GM21390 (cell line): Measurements from ENCODE around the gene YWHAQ.

Experiments used
- ATAC-seq: cut with Tn5 transposase; IDR thresholded peaks from one replicate; pipeline ENCODE4 v1.9.1; 2021; ENCODE audit not compliant: unreplicated experiment

Gene YWHAQ

DNA sequence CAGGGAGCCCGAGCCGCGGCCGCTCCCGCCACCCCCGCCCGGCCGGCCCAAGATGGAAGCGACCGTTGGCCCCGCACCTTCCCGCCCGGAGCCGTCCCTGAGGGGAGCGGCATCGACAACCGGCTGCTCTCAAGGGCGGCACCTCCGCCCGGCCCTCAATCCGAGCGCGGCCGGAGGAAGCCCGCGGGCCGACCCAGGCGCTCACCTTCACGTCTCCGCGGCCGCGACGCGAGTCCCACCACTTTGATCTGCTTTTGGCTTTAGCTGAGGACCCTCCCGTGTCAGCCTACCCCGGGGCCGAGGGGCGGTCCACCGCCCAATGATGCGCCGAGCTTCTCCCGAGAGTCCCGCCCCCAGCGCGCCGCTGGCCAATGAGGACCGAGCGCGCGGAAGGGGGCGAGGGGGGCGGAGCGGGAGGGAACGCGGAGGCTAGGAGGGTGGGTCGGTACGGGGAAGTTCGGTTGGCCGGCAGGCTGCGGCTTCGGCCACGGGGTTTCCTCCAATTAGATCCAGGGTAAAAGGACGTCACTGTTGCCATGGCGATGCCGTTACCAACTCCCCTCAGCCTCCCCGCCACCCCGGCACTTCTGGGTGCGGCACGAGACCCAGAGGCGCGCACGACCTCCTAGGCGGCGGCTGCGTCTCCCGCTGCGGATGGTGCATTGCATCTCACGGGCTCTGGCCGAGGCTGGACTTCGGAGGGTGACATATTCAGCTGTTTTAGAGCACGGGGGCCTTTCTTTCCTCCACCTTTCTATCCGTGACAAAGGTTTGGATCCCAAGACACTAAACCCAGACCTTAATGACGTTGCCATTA is at the start of gene YWHAQ:
Gene YWHAQ, minus strand, starts transcription at position 262 of the 817 bp plus-strand sequence. CDS start 545 bp downstream, outside the sequence.
- ATAC-seq: peak; percentile 91

DNA sequence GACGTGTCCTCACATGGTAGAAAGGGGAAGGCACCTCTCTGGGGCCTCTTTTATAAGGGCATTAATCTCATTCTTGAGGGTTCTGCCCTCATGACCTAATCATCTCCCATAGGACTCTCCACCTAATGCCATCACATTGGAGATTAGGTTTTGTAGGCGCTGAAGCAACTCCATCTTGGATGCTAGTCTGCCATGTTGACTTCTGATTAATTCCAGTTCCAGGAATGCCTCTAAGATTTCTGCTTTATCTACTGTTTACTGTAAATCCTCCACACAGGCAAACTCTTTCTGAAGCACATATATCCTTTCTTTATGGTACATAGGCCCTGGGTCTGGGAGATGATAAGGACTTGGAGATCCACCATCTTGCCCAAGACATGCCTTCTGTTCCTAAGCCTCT is 49.3 kb upstream of the YWHAQ start:
- no peak for ATAC-seq

DNA sequence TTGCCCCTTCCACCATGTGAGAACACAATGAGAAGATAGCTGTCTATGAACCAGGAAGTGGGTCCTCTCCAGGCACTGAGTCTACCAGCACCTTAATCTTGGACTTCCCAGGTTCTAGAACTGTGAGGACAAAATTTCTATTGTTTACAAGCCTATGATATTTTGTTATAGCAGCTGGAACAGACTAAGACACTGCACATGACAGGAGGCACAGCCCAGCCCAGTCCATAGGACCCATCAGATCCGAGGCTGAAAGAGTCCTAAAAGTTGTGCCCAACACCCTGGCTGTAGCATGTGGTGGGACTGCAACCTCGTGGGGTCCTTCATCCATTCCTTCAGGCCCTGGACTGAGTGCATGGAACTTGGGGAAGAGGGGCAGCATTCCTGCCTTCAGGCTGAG is 48.4 kb upstream of the YWHAQ start:
- ATAC-seq: no peak

DNA sequence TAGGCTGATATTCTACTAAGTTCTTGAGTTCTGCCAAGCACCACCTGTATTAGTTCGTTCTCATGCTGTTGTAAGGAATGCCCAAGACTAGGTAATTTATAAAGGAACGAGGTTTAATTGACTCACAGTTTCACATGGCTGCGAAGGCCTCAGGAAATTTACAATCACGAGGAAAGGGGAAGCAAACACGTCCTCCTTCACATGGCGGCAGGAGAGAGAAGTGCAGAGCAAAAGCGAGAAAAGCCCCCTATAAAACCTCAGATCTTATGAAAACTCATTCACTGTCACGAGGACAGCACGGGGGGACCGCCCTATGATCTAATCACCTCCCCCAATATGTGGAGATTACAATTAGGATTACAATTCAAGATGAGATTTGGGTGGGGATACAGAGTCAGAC is 47.7 kb upstream of the YWHAQ start:
- no peak for ATAC-seq

DNA sequence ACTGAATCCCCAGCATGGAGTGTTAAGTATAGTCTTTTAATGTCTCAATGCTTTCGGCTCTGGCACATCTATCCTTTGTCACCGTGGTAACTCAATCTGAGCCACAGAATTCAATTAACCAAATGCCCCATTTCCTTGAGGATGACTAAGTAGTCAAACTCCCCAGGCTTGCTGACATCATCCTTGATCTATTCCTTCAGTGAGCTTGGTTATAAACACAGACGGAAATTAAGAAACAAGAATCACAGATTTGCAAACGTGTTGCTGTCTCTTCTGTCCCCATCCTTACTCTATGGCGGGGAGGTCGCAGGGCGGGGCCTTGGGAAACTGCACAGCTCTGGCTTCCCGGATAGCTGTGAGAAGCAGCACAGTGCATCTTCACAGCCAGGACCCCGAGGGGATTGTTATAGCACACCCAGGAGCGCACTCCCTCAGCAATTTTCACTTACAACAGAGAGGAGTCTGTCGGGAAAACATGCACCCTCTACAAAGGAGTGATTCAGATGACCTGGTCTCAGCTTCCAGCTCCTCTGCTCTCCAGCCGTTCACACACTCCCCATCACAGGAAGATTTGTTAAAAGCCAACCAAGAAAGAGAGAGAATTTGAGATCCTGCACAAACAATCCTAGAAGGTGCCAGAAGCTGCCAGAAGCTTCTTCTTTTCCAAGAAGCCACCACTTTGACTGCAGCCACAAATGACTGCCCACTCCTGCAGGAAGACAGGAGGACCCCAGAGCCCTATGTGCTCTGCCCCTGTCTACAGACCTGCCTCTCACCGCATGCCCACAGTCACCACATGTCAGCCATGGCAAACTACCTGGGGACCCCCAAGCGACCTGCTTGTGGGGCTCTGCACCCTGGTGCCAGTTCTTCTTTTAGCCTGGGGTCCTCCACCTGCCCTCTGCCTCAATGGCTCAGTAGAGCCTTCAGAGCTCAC is 44.9 kb upstream of the YWHAQ start:
- ATAC-seq: no peak

DNA sequence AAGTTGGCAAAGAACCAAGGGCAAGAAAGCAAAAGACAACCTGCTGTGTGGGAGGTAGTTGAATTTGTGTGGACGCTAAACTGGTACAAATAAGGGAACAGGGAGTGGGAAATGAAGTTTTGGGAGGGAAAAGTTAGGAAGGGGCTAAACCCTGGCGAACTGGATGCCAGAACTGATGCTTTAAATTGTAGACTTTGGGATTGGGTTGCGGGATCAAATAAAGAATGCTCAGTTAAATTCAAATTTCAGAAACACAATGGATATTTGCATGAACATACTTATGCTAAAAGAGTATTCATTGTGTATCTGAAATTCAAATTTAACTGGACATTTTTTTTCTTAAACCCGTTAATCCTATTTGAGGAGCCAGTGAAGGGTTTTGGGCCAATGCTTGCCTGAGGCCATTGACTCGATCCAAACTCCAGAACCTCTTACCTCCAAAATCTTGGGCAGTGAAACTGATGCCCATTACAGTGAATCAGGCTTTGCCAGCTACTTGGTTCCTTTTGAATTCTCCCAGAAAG is 44.2 kb upstream of the YWHAQ start:
- ATAC-seq: no peak

DNA sequence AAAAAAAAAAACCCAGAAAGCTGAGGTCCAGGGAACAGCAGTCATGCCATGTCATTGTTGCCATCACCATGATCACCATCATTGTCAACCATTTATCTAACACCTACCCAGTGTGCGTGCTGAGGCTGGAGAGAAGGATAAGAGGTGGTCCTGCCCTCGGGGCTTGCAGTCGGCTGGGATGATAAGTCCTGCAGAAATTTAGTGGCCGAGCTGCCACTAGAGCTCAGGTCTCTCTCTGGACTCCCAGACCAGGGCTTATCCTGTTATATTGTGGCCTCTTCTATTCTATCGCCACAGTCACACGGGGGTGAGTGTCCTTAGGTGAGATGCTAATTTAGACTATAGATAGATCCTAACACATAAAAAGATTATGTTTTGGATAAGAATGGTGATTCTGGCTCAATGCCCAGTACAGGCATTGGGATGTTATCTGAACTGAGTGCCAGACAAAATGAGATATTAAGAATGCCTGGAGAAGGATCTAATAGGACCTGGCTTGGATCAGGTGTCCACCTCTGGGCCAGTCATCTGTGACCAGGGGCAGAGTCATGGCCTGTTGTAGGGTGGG is 43.2 kb upstream of the YWHAQ start:
- ATAC-seq: no peak

DNA sequence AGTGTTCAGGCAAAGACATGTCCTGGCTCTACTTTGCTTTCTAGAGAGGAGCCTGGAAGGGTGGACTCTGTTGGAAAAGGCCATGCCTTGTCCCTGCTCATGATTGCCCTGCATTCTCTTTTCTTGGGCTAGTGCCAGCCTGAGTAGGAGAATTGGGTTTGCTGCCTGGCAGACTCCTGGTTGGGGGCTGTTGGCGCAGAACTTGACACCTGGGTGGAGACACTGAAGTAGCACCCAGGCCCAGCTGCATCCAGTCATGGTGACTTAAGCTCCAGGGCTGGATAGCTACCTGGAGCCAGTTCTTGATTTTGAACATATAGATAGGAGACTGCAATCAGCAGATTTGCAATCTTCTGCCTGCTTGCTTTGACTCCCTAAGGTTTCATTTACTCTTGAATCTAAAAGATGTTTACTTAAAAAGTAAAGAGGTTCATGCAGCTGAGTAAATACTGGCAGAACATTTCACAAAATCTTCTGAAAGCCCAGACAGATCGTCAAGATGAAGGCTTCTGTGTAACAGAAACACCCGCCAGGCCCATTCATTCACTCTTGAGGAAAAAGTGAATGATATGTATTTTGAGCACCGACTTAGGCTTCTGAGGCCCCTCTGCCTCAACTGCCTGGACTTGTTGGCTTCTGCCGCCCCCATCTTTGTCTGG is 38.0 kb upstream of the YWHAQ start:
- ATAC-seq: no peak

DNA sequence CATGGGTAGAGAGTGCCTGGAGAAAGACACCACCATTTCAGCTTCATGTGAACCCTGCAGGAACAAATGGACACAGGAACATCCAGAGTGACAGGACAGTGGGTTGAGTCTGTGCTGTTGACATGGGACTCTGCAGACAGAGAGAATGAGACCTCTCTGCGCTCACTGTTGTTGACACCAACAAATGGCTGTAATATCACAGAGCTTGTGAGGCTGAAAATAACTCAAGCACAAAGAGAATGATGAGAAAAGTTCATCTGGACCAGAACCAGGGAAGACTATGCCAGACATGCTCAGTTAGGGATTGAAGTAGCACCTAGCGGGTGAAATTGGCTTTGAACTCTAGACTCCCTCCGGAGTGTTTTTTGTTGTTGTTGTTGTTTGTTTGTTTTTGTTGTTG is 37.0 kb upstream of the YWHAQ start:
- ATAC-seq: no peak

DNA sequence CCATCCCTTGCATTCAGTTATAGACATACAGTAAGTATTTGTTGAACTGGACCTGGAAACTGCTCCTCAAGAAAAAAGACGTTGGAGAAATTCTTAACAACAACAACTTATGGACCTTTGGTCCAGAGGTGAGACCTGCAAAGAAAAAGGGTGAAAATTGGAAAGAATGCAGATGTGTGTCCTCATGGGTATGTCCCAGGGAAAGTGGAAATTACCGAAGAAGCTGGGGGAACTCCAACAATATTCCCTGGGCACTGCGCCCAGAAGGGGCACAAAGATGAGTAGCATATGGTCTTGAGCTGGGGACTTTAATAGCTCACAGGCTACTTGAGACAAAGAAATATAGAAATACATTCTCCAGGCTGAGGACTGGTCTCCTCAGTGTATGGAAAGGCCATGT is 35.5 kb upstream of the YWHAQ start:
- ATAC-seq: no peak

DNA sequence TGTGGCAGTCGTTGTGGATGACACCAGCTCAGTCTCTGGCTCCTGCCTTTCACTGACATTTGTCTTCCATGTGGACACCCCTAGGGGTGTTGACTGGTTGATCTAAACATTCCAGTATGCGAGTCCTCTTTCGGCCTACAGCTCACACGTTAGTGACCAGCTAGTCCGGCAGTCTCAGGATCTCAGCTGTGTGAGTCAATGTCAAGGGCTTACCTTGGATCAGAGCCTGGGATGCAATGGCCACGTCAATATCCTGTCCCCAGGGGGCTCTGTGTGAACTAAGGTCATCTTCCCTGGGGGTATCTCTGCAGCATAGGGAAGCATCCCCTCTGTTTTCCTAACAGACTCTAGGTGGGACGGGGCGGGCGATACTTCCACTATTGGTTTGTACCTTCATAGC is 35.1 kb upstream of the YWHAQ start:
- ATAC-seq: no peak

DNA sequence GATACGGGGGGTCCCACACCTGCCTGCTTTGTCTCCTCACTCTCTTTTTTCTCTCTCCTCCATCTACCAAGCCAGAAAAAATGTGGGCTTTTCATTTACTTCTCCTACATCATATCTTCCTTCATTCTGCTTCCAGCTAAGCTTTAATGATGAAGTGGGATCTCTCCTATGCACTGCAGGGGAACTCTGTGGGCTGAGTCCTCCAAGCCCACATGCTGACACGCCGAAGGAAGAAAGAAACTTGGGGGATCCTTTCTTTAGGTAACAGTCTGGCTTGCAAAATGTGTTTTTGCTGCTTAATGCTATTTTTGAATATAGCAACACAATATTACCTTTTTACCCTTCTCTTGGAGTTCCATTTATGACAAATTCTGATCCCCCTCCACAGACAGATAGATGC is 33.6 kb upstream of the YWHAQ start:
- no peak for ATAC-seq

DNA sequence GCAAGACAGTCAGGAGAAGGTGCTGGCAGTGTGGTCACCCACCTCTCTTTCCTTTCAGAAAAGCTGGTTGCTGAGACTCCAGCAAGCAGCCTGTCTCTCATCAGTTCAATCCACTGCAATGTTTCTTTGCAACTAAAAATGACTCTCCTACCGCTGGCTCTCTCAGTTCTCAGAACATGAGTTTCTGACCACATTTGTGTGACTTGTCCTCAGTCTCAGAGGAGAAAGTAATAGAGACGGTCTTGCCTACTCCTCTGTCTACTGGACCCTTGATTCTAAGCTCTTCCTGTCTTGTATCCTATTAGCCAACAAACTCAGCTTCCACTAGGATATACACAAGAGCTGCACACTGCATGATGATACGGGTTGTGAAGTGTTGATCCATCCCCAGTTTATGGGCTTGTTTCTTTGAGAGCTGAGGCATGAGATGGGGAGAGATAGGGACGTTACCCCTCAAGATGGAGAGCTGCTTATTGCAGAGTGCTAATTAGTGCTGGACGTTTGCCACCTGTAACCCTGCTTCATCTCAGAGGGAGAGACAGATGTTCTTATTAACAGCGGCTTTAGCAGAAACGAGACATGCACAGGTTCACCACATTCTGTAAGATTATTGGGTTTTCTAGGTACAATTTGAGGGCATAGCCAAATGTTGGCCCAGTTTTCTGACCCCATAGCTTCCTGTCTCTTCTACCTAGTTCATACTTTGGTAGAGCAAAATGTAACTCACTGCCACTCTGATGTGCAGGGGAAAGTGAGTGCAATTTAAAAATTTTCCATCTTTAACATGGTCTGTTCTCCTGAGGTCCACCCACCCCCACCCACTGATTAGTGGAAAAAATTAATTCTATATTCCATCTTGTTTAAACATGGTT is 32.4 kb upstream of the YWHAQ start:
- ATAC-seq: peak; percentile 78

DNA sequence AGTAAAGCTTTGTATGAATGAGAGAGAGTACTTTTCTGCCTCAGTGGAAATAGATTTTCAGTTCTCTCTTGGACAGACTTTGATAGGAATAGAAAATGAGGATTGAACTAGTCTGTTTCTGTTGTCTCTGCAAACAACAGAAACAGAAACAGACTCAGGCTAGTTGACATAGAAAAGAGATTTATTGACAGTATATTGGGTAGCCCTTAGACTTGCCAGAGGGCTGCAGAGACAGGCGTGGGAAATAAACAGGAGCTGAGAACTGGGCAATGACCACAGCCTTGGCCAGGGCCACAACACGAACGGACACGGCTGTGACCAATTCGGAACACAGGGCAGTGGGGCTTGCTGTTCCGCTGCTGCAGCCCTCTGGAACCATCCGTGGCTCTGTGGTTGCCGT is 30.5 kb upstream of the YWHAQ start:
- no peak for ATAC-seq

DNA sequence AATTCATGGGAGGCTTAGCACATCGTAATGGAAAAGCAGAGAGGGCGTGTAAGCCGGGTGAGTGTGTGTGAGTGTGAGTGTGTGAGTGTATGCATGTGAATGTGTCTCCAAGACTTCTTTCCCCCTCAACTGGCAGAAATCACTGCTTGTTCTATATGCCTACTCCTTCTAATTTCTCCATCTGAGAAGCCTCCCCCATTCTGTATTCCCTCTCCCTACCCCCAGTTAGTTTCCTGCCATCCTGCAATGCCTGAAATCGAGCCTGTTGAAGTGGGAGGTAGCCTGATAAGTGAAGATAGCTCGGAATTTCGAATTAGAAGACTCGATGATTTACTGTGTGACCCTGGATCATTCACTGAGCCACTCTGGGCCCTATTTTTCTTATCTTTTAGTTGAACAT is 30.0 kb upstream of the YWHAQ start:
- no peak for ATAC-seq

DNA sequence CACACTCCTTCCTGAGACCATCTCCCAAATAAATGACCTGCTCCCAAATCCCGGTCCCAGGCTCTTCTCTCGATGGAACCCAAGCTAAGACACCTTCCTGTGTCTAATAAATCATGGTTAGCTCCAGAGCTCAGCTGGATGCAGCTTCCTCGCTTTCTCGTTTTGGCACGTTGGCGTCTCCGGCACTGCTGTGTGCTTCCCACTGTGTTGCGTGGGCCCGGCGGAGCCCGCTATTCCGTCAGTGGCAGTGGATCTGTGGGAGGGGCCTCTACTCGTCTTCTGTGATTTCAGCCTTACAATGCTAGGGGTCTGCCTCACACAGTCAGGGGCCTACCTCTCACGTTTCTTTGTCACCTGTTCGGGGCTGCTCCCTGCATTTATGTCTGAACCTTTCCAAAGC is 29.4 kb upstream of the YWHAQ start:
- ATAC-seq: no peak

DNA sequence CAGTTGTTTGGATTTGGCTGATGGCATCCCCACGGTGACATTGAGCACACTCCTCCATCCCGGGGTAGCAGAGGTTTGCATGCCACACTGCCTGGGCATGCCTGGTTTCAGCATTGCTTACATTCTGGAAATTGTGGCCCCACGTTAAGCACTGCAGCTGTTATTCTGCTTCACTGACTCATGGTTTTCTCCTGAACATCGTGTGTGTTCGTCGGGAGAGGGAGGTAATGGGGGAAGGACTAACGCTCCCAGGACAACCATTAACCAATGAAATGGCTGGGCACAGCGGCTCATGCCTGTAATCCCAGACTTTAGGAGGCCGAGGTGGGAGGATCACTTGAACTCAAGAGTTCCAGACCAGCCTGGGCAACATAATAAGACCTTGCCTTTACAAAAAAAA is 28.2 kb upstream of the YWHAQ start:
- ATAC-seq: no peak

DNA sequence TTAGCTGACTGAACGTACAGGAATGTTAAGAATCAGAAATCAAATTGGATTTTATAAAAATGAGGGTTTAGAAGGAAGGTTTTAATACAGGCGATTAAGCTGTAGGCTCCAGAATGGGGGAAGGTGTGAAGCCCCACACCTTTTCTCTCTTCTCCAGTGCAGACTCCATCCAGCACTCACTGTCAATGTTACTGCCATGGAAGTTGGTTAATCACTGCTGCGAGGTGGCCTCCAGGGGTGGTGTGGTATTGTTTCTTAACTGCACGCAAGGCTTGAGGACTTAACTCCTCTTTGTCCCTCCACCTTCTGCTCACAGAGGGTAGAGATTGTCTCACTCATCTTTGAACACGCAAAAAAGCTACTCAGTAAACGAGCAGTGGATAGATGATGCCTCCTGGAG is 26.9 kb upstream of the YWHAQ start:
- no peak for ATAC-seq

DNA sequence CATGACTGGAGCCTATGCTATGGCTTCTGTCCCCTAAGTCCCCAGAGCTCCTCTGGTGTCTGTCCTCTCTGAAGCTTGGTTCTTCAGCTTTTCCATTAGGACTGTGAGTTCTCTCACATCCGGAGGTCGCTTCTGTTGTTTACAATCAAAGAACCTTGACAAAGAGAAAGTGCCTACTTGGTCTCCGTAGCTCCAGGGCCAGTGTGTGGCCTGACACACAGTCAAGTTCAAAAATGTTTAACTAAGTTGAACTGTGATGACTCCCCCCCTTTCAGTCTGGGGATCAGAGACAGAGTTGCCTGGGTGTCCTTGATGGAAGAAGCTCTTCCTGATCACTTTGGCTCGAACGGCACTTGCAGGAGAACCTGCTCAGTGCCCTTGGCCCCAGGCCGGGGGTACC is 26.3 kb upstream of the YWHAQ start:
- ATAC-seq: no peak

DNA sequence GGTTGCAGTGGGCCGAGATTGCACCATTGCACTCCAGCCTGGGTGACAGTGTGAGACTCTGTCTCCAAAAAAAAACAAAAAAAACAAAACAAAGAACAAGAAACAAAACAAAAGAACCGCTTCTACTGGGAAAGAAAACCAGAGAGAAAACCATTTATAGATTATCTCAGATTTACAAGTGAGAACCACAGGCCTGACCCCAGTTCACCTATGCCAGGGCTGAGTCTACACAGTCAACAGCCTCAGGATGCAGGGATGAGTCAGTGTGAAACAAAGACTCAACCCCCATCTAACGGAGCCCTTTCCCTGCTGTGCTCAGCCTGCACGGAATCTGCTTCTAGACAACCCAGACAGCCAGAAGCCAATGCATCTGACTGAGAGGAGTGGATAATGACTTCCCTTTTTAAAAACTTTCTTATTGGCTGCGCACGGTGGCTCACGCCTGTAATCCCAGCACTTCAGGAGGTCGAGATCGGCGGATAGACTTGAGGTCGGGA is 25.5 kb upstream of the YWHAQ start:
- peak; percentile 95 for ATAC-seq
